HEK293T (cell line): Measurements from ENCODE around the gene HNRNPLL.
"Not testable (repeated sequence)": the region's sequence is repeated elsewhere in the genome, so short reads cannot be mapped to it uniquely, and the experiment has no call there.

Source experiments
- CTCF ChIA-PET: fragments of 350-600 bp; formaldehyde crosslinking; extraction: SDS; loops from one replicate; lab custom pipeline; 2021; ENCODE audit warnings: antibody characterized with exemption, inconsistent platforms; lab: Yijun Ruan, JAX
- POLR2A ChIA-PET: fragments of 350-600 bp; formaldehyde crosslinking; extraction: SDS; loops from one replicate; lab custom pipeline; 2020; ENCODE audit warnings: antibody characterized with exemption, inconsistent platforms; lab: Yijun Ruan, JAX
- DNase-seq: peaks from one replicate; pipeline ENCODE4 v3.0.0; 2012; ENCODE audit warnings: mixed read lengths; ENCODE audit errors: extremely low spot score
- ARNT ChIP-seq: fragments of 450-650 bp; IDR thresholded peaks from 2 replicates; pipeline ENCODE4 v1.6.1; 2017; ENCODE audit warnings: mild to moderate bottlenecking
- BHLHE40 ChIP-seq: fragments of 450-650 bp; IDR thresholded peaks from 2 replicates; pipeline ENCODE4 v1.6.1; 2016; ENCODE audit warnings: mild to moderate bottlenecking, moderate library complexity, borderline replicate concordance
- CTBP1 ChIP-seq: fragments of 450-650 bp; IDR thresholded peaks from 2 replicates; pipeline ENCODE4 v1.6.1; 2016; ENCODE audit warnings: borderline replicate concordance
- ELF4 ChIP-seq: fragments of 450-650 bp; IDR thresholded peaks from 2 replicates; pipeline ENCODE4 v1.6.1; 2017; ENCODE audit warnings: antibody characterized with exemption
- FOXA1 ChIP-seq: fragments of 450-650 bp; IDR thresholded peaks from 2 replicates; pipeline ENCODE4 v1.6.1; 2016; ENCODE audit warnings: mild to moderate bottlenecking
- FOXK2 ChIP-seq: fragments of 450-650 bp; IDR thresholded peaks from 2 replicates; pipeline ENCODE4 v1.6.1; 2016; ENCODE audit warnings: mild to moderate bottlenecking
- FOXM1 ChIP-seq: fragments of 450-650 bp; IDR thresholded peaks from 2 replicates; pipeline ENCODE4 v1.6.1; 2017; ENCODE audit warnings: mild to moderate bottlenecking, borderline replicate concordance
- HDGF ChIP-seq: fragments of 450-650 bp; IDR thresholded peaks from 2 replicates; pipeline ENCODE4 v1.6.1; 2017; ENCODE audit warnings: antibody characterized with exemption, borderline replicate concordance
- L3MBTL2 ChIP-seq: fragments of 450-650 bp; conservative IDR thresholded peaks from 2 replicates; pipeline ENCODE4 v1.6.1; 2016; ENCODE audit warnings: mild to moderate bottlenecking
- LEF1 ChIP-seq: fragments of 450-650 bp; IDR thresholded peaks from 2 replicates; pipeline ENCODE4 v1.6.1; 2017; ENCODE audit warnings: mild to moderate bottlenecking, borderline replicate concordance
- NFRKB ChIP-seq: fragments of 450-650 bp; IDR thresholded peaks from 2 replicates; pipeline ENCODE4 v1.6.1; 2016; ENCODE audit warnings: mild to moderate bottlenecking, moderate library complexity
- PKNOX1 ChIP-seq: fragments of 450-650 bp; IDR thresholded peaks from 2 replicates; pipeline ENCODE4 v1.6.1; 2016
- SP1 ChIP-seq: fragments of 450-650 bp; IDR thresholded peaks from 2 replicates; pipeline ENCODE4 v1.6.1; 2017
- SUZ12 ChIP-seq: fragments of 450-650 bp; IDR thresholded peaks from 2 replicates; pipeline ENCODE4 v1.6.1; 2016; ENCODE audit warnings: mild to moderate bottlenecking
- TARDBP ChIP-seq: fragments of 450-650 bp; IDR thresholded peaks from 2 replicates; pipeline ENCODE4 v1.6.1; 2016
- ZNF384 ChIP-seq: fragments of 450-650 bp; IDR thresholded peaks from 2 replicates; pipeline ENCODE4 v1.6.1; 2016

The HNRNPLL gene

GRCh38 chr2:38539086-38539485, 63.6 kb downstream of the HNRNPLL start:
- no peak for DNase-seq
- POLR2A ChIA-PET: no interaction called here
- TF ChIP-seq BHLHE40 (no peak), ARNT (no peak), NFRKB (no peak), LEF1 (no peak), CTBP1 (no peak), FOXM1 (no peak), L3MBTL2 (no peak), ZNF384 (no peak), FOXA1 (no peak), FOXK2 (no peak), ELF4 (no peak), PKNOX1 (no peak), SP1 (no peak), TARDBP (no peak), HDGF (no peak), SUZ12 (no peak)
- CTCF ChIA-PET: no interaction called here

- TF ChIP-seq ZNF384 (no peak), PKNOX1 (no peak), CTBP1 (no peak), L3MBTL2 (no peak), FOXM1 (no peak), BHLHE40 (no peak), HDGF (no peak), LEF1 (no peak), NFRKB (no peak), FOXK2 (no peak), ELF4 (no peak), SP1 (no peak), SUZ12 (no peak)
- CTCF ChIA-PET: no interaction called here
- POLR2A ChIA-PET: no interaction called here
- DNase-seq: no peak
Measured at GRCh38 chr2:38537937-38538525, 64.7 kb downstream of the HNRNPLL start.

- DNase-seq, POLR2A ChIA-PET: not testable (repeated sequence)
- CTCF ChIA-PET: interaction anchor here (0.6 kb wide), 1 partner anchor 308 kb away, joined by 3 read pairs; no protein-coding TSS in a partner anchor
Measured at GRCh38 chr2:38537296-38537695, 65.4 kb downstream of the HNRNPLL start.

GRCh38 chr2:38535744-38536506, 66.8 kb downstream of the HNRNPLL start:
- TF ChIP-seq FOXM1 (no peak), TARDBP (no peak), PKNOX1 (no peak), SP1 (no peak), ELF4 (no peak), FOXA1 (no peak), ARNT (no peak), BHLHE40 (no peak), L3MBTL2 (no peak), LEF1 (no peak), ZNF384 (no peak), NFRKB (no peak), SUZ12 (no peak), CTBP1 (no peak), HDGF (no peak), FOXK2 (no peak)
- CTCF ChIA-PET: interaction anchor here (0.6 to 1.1 kb wide), 7 partner anchors 13 to 310 kb away, joined by 3 to 5 read pairs (median 4); no protein-coding TSS in a partner anchor
- POLR2A ChIA-PET: interaction anchor here (3.1 kb wide), 1 partner anchor 216 kb away, joined by 9 read pairs; the partner anchor contains the start of gene SRSF7
- DNase-seq: peak; percentile 86

- CTCF ChIA-PET: interaction anchor here (0.6 kb wide), 1 partner anchor 265 kb away, joined by 3 read pairs; no protein-coding TSS in a partner anchor
- POLR2A ChIA-PET: interaction anchor here (3.1 kb wide), 1 partner anchor 216 kb away, joined by 9 read pairs; the partner anchor contains the start of gene SRSF7
Measured at GRCh38 chr2:38535404-38535743, 67.4 kb downstream of the HNRNPLL start.

More at GRCh38 chr2:38535404-38535743, 67.4 kb downstream of the HNRNPLL start:
- TF ChIP-seq NFRKB: no peak
- no peak for TF ChIP-seq SP1
- no peak for TF ChIP-seq SUZ12
- TF ChIP-seq TARDBP: no peak
- TF ChIP-seq ZNF384: no peak
- TF ChIP-seq FOXA1: no peak
- no peak for TF ChIP-seq BHLHE40
- TF ChIP-seq ARNT: no peak
- no peak for TF ChIP-seq LEF1
- TF ChIP-seq FOXK2: no peak
- no peak for TF ChIP-seq L3MBTL2
- TF ChIP-seq CTBP1: no peak
- TF ChIP-seq FOXM1: no peak
- TF ChIP-seq PKNOX1: no peak
- TF ChIP-seq ELF4: no peak
- TF ChIP-seq HDGF: no peak
- DNase-seq: no peak
